Keratinocyte (primary cell): Measurements from ENCODE around the gene GNG13.

ENCODE experiments used
- CTCF ChIP-seq, 3 experiments: IDR thresholded peaks in 1 of 3; conservative IDR thresholded peaks in 1 of 3; optimal IDR thresholded peaks in 1 of 3; 2 replicates in 2 of 3; 3 replicates in 1 of 3; pipeline versions ENCODE3 to v1.5.1; 2011; ENCODE audit warnings: low read length in 3 of 3, mild to moderate bottlenecking in 3 of 3, moderate library complexity in 2 of 3, control low read depth in 1 of 3, inconsistent platforms in 1 of 3; ENCODE audit not compliant: insufficient read depth in 2 of 3; ENCODE audit errors: extremely low read depth in 1 of 3
- EZH2 ChIP-seq: IDR thresholded peaks from one replicate; pipeline ENCODE4 v1.6.1; 2012; ENCODE audit warnings: inconsistent platforms, mild to moderate bottlenecking, low read length, moderate library complexity

- TF ChIP-seq CTCF (optimal IDR thresholded peaks at IDR 0.05 in 1 of 3, IDR thresholded peaks at IDR 0.05 in 1 of 3, conservative IDR thresholded peaks at IDR 0.05 in 1 of 3; ENCODE audit: extremely low read depth in 1 of 3, insufficient read depth in 2 of 3, low read length in 3 of 3) (no peak), EZH2 (no peak)
These were observed 29.8 kb upstream of the GNG13 start for GRCh38 chr16:830107-830870.
